ENCODE data around the gene TCF12. TPM values are rescaled to one million over a fixed set of nuclear protein-coding genes. Genes with fewer than 3 reads are reported as not detected.
"Not testable (repeated sequence)": the region's sequence is repeated elsewhere in the genome, so short reads cannot be mapped to it uniquely, and the experiment has no call there.

The TCF12 gene
- total and polyA plus RNA-seq, 11 donors: 6.5 to 77.3 (median 43.5) TPM

GRCh38 chr15:57005244-57005643 is 86.8 kb downstream of the TCF12 start:
- DNase-seq: no peak
- H3K27ac ChIP-seq: no peak overlapping the region
- H3K9me3 ChIP-seq: no peaks in the 10 kb centered on the region
- 90 to 91% (median 91%) methylated on average over 1 of the region's 1 CpG for WGBS, 4 donors
- H3K4me3 ChIP-seq: no peak overlapping the region
- H3K36me3 ChIP-seq: no peaks in the 10 kb centered on the region
- H3K27me3 ChIP-seq: no peaks in the 10 kb centered on the region
- intact Hi-C loops (cut with DNase I): no loop called here
- peaks cover 0 to 33% (median 9%) of the 10 kb centered on the region in 12 donors for H3K4me1 ChIP-seq
- no peak for ATAC-seq
- TF ChIP-seq, protein P1, sequence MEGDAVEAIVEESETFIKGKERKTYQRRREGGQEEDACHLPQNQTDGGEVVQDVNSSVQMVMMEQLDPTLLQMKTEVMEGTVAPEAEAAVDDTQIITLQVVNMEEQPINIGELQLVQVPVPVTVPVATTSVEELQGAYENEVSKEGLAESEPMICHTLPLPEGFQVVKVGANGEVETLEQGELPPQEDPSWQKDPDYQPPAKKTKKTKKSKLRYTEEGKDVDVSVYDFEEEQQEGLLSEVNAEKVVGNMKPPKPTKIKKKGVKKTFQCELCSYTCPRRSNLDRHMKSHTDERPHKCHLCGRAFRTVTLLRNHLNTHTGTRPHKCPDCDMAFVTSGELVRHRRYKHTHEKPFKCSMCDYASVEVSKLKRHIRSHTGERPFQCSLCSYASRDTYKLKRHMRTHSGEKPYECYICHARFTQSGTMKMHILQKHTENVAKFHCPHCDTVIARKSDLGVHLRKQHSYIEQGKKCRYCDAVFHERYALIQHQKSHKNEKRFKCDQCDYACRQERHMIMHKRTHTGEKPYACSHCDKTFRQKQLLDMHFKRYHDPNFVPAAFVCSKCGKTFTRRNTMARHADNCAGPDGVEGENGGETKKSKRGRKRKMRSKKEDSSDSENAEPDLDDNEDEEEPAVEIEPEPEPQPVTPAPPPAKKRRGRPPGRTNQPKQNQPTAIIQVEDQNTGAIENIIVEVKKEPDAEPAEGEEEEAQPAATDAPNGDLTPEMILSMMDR (IDR thresholded peaks at IDR 0.05): no peak
- no peak for TF ChIP-seq POLR2A (IDR thresholded peaks at IDR 0.05)

DNA sequence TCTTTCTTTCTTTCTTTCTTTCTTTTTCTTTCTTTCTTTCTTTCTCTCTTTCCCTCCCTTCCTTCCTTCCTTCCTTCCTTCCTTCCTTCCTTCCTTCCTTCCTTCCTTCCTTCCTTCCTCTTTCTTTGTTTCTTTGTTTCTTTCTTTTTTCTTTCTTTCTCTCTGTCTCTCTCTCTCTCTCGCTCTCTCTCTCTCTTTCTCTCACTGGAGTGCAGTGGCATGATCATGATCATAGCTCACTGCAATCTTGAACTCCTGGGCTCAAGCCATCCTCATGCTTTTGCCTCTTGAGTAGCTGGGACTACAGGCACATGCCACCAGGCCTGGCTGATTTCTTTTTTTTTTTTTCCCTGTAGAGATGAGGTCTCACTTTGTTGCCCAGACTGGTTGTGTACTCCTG is 89.4 kb downstream of the TCF12 start:
- H3K27me3 ChIP-seq; intact Hi-C loops (cut with DNase I); H3K4me3 ChIP-seq; H3K9me3 ChIP-seq; H3K36me3 ChIP-seq; H3K27ac ChIP-seq; DNase-seq: not testable (repeated sequence)
- ATAC-seq: peak; percentile 52 to 73 (median 62)
- 78 to 89% (median 83%) methylated on average over 1 of the region's 1 CpG for WGBS, 4 donors
- peaks cover 0 to 25% (median 9%) of the 10 kb centered on the region in 12 donors for H3K4me1 ChIP-seq

DNA sequence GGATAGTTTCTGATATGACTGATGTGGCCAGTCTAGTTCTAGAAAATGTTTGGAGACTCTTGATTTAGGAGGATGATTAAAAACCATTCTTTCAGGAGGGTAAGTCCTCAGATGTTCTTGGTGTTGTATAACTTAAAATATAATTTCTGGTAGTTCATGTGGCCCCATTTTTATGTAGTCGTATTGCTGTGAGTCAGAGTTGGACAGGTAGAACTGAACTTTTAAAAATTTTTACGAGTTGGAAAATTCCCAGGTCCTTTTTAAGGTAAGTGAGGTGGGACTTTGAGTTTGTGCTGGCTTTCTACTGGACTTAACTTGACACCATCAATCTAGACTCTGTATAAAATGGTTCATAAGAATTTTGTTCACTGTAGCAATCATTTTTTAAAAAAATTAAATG is 92.3 kb downstream of the TCF12 start:
- no peak overlapping the region for H3K27ac ChIP-seq
- peaks cover 0 to 21% (median 4%) of the 10 kb centered on the region in 12 donors for H3K4me1 ChIP-seq
- H3K27me3 ChIP-seq: no peaks in the 10 kb centered on the region
- no peak overlapping the region for H3K4me3 ChIP-seq
- 97 to 99% (median 98%) methylated on average over 2 of the region's 2 CpGs for WGBS, 4 donors
- intact Hi-C loops (cut with DNase I): no loop called here
- H3K36me3 ChIP-seq: no peaks in the 10 kb centered on the region
- ATAC-seq: no peak
- no peak for DNase-seq
- TF ChIP-seq POLR2A (IDR thresholded peaks at IDR 0.05): no peak
- TF ChIP-seq, protein P1 (IDR thresholded peaks at IDR 0.05): no peak
- H3K9me3 ChIP-seq: no peaks in the 10 kb centered on the region

DNA sequence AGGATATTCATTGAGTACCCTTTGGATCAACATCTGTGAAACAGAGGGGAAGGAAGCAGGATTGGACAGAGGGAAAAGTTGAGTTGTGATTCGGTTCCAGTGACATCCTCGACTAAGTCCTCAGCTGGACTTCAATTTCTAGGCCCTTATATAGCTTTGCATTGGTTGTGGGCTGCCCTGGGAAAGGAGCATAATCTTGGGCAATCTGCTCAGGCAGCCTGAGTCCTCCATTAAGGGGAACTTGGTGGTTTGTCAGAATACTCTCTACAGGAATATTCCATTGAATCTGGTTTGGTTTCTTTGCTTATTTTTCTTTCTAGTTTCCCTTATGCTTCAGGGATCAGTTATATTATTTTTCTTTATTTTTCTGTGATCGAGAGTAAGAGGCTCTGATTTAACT is 94.1 kb downstream of the TCF12 start:
- TF ChIP-seq, protein P1 (IDR thresholded peaks at IDR 0.05): no peak
- no peak for TF ChIP-seq POLR2A (IDR thresholded peaks at IDR 0.05)
- Histone ChIP-seq H3K27me3 (no peaks in the 10 kb centered on the region), H3K4me1 (peaks cover 0 to 23% (median 4%) of the 10 kb centered on the region in 12 donors), H3K9me3 (no peaks in the 10 kb centered on the region), H3K27ac (no peak overlapping the region), H3K36me3 (no peaks in the 10 kb centered on the region), H3K4me3 (no peak overlapping the region)
- ATAC-seq (no peak), DNase-seq (no peak)
- WGBS, 4 donors: 71 to 77% (median 74%) methylated on average over 3 of the region's 3 CpGs
- intact Hi-C loops (cut with DNase I): no loop called here

DNA sequence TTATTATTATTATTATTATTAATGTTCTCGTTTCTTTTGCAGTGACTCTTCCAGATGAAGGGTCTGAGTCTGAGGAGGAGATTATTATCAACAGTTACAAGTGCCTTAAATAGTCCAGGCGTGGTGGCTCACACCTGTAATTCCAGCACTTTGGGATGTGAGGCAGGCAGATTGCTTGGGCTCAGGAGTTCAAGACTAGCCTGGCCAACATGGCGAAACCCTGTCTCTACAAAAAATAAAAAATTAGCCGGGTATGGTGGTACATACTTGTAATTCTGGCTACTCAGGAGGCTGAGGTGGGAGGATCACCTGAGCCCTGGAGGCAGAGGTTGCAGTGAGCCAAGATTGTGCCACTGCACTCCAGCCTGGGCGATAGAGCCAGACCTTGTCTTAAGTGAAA is 96.5 kb downstream of the TCF12 start:
- H3K4me3 ChIP-seq; intact Hi-C loops (cut with DNase I); H3K27ac ChIP-seq; H3K27me3 ChIP-seq; H3K9me3 ChIP-seq; ATAC-seq; DNase-seq; H3K36me3 ChIP-seq: not testable (repeated sequence)
- H3K4me1 ChIP-seq: peaks cover 0 to 40% (median 15%) of the 10 kb centered on the region in 12 donors
- WGBS, 4 donors: 96 to 97% (median 96%) methylated on average over 5 of the region's 5 CpGs
